Caco-2 (cell line): ENCODE measurements around the gene CENPT. TPM values are rescaled to one million over a fixed set of nuclear protein-coding genes. Genes with fewer than 3 reads are reported as not detected.
A peak's percentile ranks its signal among the peaks of the same experiment; 100 is the strongest.

Experiments used
- BruUV-seq: library from RNA; stranded (reverse); fragments of 400-500 nt; replicated peaks from 2 replicates; lab custom pipeline; 2021; lab: Mats Ljungman, UMichigan
- CTCF ChIA-PET: fragments of 300-600 bp; sonication (Branson Sonifier 250); formaldehyde crosslinking; loops from one replicate; lab custom pipeline; 2022; ENCODE audit warnings: antibody characterized with exemption; lab: Charles Lee
- POLR2A ChIA-PET: fragments of 300-600 bp; sonication (Branson Sonifier 250); formaldehyde crosslinking; loops from one replicate; lab custom pipeline; 2022; ENCODE audit warnings: antibody characterized with exemption; lab: Charles Lee
- DNase-seq, 2 experiments: peaks; one replicate each; pipeline versions ENCODE4 v3.0.0 to v3.0.0-alpha.2; 2020 to 2022
- H3K27me3 ChIP-seq: replicated peaks from 2 replicates; pipeline ENCODE4 v1.6.0; 2011; ENCODE audit warnings: low read length; ENCODE audit not compliant: control insufficient read depth, insufficient read depth
- H3K36me3 ChIP-seq: 2 replicates; pipeline ENCODE4 v1.5.1; 2011; ENCODE audit warnings: low read length; ENCODE audit not compliant: control insufficient read depth, insufficient read depth
- H3K4me1 ChIP-seq: fragments of 250-450 bp; sonication (Bioruptor Pico); 2 replicates; pipeline ENCODE4 v1.5.1; 2020; ENCODE audit warnings: mild to moderate bottlenecking
- H3K4me3 ChIP-seq: 2 replicates; pipeline ENCODE4 v1.5.1; 2011; ENCODE audit warnings: low read depth, mild to moderate bottlenecking, control low read depth, low read length
- H3K9me3 ChIP-seq: fragments of 250-450 bp; sonication (Bioruptor Pico); 2 replicates; pipeline ENCODE4 v1.5.1; 2020; ENCODE audit warnings: mild to moderate bottlenecking, moderate library complexity
- H3K27ac Mint-ChIP-seq: one replicate; pipeline ENCODE4 v1.8.0; 2022; ENCODE audit warnings: mixed read lengths; ENCODE audit not compliant: unreplicated experiment
- H3K27me3 Mint-ChIP-seq: one replicate; pipeline ENCODE4 v1.8.0; 2022; ENCODE audit warnings: mixed read lengths; ENCODE audit not compliant: insufficient read depth, unreplicated experiment
- H3K36me3 Mint-ChIP-seq: one replicate; pipeline ENCODE4 v1.8.0; 2022; ENCODE audit warnings: mild to moderate bottlenecking, mixed read lengths; ENCODE audit not compliant: insufficient read depth, unreplicated experiment
- H3K4me1 Mint-ChIP-seq: one replicate; pipeline ENCODE4 v1.8.0; 2022; ENCODE audit warnings: low read depth, mixed read lengths; ENCODE audit not compliant: unreplicated experiment
- H3K4me3 Mint-ChIP-seq: one replicate; pipeline ENCODE4 v1.8.0; 2022; ENCODE audit warnings: mild to moderate bottlenecking, moderate library complexity, mixed read lengths; ENCODE audit not compliant: unreplicated experiment
- H3K9me3 Mint-ChIP-seq: one replicate; pipeline ENCODE4 v1.8.0; 2022; ENCODE audit warnings: mixed read lengths; ENCODE audit not compliant: unreplicated experiment
- intact Hi-C: fragments of 100-400 bp; cut with micrococcal nuclease; formaldehyde crosslinking; loops from one replicate; pipeline ENCODE4 v1.10.0; 2022; ENCODE audit not compliant: unreplicated experiment
- total RNA-seq: library from RNA; stranded (reverse); gene quantifications from 2 replicates; pipeline ENCODE4 v1.2.3, GENCODE V29; 2022
- TF ChIP-seq, protein P1 (sequence below), 2 experiments: fragments of 200-600 bp in 1 of 2; IDR thresholded peaks; 1 replicate in 1 of 2; 2 replicates in 1 of 2; pipeline versions ENCODE4 v1.5.1 to v1.8.0; 2011 to 2022; ENCODE audit warnings: antibody characterized with exemption in 1 of 2, control low read depth in 1 of 2, inconsistent platforms in 1 of 2, low read depth in 1 of 2, low read length in 1 of 2, mild to moderate bottlenecking in 1 of 2, moderate library complexity in 1 of 2; ENCODE audit not compliant: insufficient read depth in 1 of 2, severe bottlenecking in 1 of 2, unreplicated experiment in 1 of 2

Gene CENPT
- total RNA-seq, 1 experiment from 2014 or later, result 80.1 TPM

DNA sequence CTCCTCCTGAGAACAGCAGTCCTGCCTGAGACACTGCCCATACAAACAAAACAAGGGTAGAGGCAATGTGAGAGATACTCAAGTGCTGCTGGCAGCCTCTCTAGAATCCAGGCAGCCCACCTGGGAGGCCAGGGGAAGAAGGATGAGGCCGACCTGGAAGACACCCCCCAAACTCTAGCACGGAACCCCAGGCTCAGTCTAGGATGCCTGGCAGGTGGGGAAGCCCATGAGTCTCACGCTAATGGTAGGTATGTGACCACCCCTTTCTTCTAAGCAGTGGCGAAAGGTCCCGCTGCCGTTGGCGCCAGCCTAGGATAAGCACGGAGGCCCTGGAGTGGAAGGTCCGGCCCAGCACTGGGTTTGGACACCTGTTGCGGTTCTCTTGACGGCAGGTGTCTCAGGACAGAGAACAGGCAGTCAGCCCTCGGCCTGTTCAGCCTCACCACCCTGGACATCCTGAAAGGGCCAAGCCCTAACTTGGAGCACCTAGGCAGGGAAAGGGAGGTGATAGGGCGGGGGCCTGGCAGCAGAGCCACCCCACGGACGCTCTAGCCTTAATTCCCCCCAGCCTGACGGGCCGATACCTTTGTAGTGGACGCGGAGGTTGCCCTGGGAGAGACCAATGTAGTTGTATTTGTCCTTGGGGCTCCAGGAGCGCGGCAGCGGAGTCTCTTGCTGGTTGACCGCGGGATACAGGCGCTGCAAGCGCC is 41.6 kb downstream of the CENPT start:
- TF ChIP-seq, protein P1, sequence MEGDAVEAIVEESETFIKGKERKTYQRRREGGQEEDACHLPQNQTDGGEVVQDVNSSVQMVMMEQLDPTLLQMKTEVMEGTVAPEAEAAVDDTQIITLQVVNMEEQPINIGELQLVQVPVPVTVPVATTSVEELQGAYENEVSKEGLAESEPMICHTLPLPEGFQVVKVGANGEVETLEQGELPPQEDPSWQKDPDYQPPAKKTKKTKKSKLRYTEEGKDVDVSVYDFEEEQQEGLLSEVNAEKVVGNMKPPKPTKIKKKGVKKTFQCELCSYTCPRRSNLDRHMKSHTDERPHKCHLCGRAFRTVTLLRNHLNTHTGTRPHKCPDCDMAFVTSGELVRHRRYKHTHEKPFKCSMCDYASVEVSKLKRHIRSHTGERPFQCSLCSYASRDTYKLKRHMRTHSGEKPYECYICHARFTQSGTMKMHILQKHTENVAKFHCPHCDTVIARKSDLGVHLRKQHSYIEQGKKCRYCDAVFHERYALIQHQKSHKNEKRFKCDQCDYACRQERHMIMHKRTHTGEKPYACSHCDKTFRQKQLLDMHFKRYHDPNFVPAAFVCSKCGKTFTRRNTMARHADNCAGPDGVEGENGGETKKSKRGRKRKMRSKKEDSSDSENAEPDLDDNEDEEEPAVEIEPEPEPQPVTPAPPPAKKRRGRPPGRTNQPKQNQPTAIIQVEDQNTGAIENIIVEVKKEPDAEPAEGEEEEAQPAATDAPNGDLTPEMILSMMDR (IDR thresholded peaks at IDR 0.05; ENCODE audit: insufficient read depth in 1 of 2, low read depth in 1 of 2, low read length in 1 of 2, severe bottlenecking in 1 of 2, unreplicated experiment in 1 of 2), result no peak
- intact Hi-C loops, result loop anchor here (1.0 to 10.0 kb wide), 5 partner anchors 41 to 281 kb away; partner anchors contain the start of genes CENPT, CTCF, GFOD2 and NUTF2
- CTCF ChIA-PET, result interaction anchor here (0.6 to 3.0 kb wide), 24 partner anchors 10 to 736 kb away, joined by 3 to 47 read pairs (median 4); partner anchors contain the start of genes ACD, ATP6V0D1, EDC4 and GFOD2
- POLR2A ChIA-PET, result interaction anchor here (0.7 to 2.0 kb wide), 15 partner anchors 11 to 430 kb away, joined by 3 to 18 read pairs (median 4); partner anchors contain the start of genes ACD, CENPT, GFOD2 and NFATC3
- H3K4me3 ChIP-seq, result peak overlapping the region; percentile 88
- H3K4me1 Mint-ChIP-seq, result peaks cover 9% of the 10 kb centered on the region
- H3K27me3 ChIP-seq, result no peaks in the 10 kb centered on the region
- peak in 1 of 2 experiments; percentile 49 for DNase-seq
- peaks cover 33% of the 10 kb centered on the region for H3K36me3 Mint-ChIP-seq
- H3K36me3 ChIP-seq, result 0 out of 2 replicates have a peak, but pooled peaks cover 1% of the 10 kb centered on the region
- peak overlapping the region; percentile 81 for H3K27ac Mint-ChIP-seq
- H3K4me1 ChIP-seq, result peaks cover 10% of the 10 kb centered on the region; the same call in 1 of the 2 replicates
- H3K4me3 Mint-ChIP-seq, result peak overlapping the region; percentile 83
- BruUV-seq, result no TSS peak
- H3K9me3 ChIP-seq, result no peaks in the 10 kb centered on the region
- H3K27me3 Mint-ChIP-seq, result no peaks in the 10 kb centered on the region
- H3K9me3 Mint-ChIP-seq, result no peaks in the 10 kb centered on the region

DNA sequence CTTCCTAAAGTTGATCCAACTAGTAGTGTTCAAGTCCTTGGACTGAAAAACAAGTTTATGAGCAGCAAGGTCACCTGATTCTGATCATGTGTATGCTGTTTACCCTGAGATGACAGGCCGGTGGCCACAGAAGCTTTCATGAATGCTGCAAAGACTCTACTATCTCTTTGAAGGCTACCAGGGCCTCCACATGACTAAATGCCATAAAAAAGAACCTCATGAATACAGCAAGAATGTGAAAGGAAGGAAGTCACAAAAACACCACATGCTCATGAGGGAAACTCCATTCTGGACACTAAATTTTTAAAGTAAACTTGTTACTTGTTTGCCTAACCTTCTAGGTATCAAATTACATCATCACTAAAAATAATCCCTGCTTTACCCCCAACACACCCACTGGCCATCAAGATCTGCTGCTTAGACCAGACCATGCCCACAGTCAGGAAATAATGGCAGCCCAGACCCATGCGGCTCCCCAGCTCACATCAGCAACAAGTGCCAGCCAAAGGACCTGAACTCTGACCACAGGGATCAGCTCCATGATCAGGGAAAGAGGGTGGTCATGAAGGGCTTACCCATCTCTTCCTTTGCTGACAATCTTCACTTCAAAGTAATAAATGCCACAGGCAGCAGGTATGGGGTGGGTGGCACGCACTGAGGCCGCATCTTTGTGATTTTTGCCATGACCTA is 42.5 kb downstream of the CENPT start:
- H3K27ac Mint-ChIP-seq, result peak overlapping the region; percentile 81
- H3K4me3 ChIP-seq, result peak overlapping the region; percentile 88
- TF ChIP-seq, protein P1 (IDR thresholded peaks at IDR 0.05; ENCODE audit: insufficient read depth in 1 of 2, low read depth in 1 of 2, low read length in 1 of 2, severe bottlenecking in 1 of 2, unreplicated experiment in 1 of 2), result no peak
- intact Hi-C loops, result loop anchor here (10.0 kb wide), 1 partner anchor 280 kb away; the partner anchor contains the start of gene RIPOR1
- ChIA-PET POLR2A (no interaction called here), CTCF (interaction anchor here (0.9 to 1.0 kb wide), 2 partner anchors 125 to 132 kb away, joined by 3 read pairs; no protein-coding TSS in a partner anchor)
- no peaks in the 10 kb centered on the region for H3K27me3 Mint-ChIP-seq
- H3K4me1 ChIP-seq, result peaks cover 10% of the 10 kb centered on the region; the same call in 1 of the 2 replicates
- peak overlapping the region; percentile 83 for H3K4me3 Mint-ChIP-seq
- no peaks in the 10 kb centered on the region for H3K9me3 Mint-ChIP-seq
- peaks cover 9% of the 10 kb centered on the region for H3K4me1 Mint-ChIP-seq
- DNase-seq, result no peak
- TSS peak; percentile 45 for BruUV-seq
- H3K9me3 ChIP-seq, result no peaks in the 10 kb centered on the region
- H3K27me3 ChIP-seq, result no peaks in the 10 kb centered on the region
- peaks cover 33% of the 10 kb centered on the region for H3K36me3 Mint-ChIP-seq
- H3K36me3 ChIP-seq, result 0 out of 2 replicates have a peak, but pooled peaks cover 4% of the 10 kb centered on the region

DNA sequence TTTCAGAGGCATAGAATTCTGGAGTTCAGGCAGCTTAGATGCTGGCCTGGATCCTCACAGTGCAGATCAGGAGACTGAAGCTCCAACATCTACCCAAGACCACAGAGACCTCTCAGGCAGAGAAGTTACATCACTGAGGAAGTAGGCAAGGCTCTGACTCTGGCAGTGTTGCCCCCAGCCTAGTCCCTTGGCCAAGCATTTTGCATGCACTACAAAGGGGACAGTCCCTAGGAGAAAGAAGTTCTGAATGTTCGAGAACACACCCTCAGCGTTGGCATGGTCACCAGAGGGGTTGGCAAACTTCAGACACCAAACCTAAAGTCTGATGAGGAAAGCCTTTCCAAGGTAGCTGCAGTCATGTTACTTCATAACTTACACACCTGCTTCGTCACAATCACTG is 43.6 kb downstream of the CENPT start:
- no TSS peak for BruUV-seq
- no peaks in the 10 kb centered on the region for H3K27me3 Mint-ChIP-seq
- H3K36me3 ChIP-seq, result 0 out of 2 replicates have a peak, but pooled peaks cover 4% of the 10 kb centered on the region
- DNase-seq, result no peak
- H3K4me3 Mint-ChIP-seq, result no peak overlapping the region
- peaks cover 9% of the 10 kb centered on the region for H3K4me1 Mint-ChIP-seq
- ChIA-PET CTCF (no interaction called here), POLR2A (no interaction called here)
- H3K9me3 Mint-ChIP-seq, result no peaks in the 10 kb centered on the region
- no peaks in the 10 kb centered on the region for H3K27me3 ChIP-seq
- no peaks in the 10 kb centered on the region for H3K9me3 ChIP-seq
- peaks cover 10% of the 10 kb centered on the region; the same call in 1 of the 2 replicates for H3K4me1 ChIP-seq
- intact Hi-C loops, result loop anchor here (10.0 kb wide), 1 partner anchor 279 kb away; the partner anchor contains the start of gene RIPOR1
- no peak overlapping the region for H3K27ac Mint-ChIP-seq
- TF ChIP-seq, protein P1 (IDR thresholded peaks at IDR 0.05; ENCODE audit: insufficient read depth in 1 of 2, low read depth in 1 of 2, low read length in 1 of 2, severe bottlenecking in 1 of 2, unreplicated experiment in 1 of 2), result no peak
- H3K4me3 ChIP-seq, result no peak overlapping the region
- H3K36me3 Mint-ChIP-seq, result peaks cover 33% of the 10 kb centered on the region
